CD4-positive, alpha-beta T cell (primary cell): ENCODE results near the gene KCNE1. TPM values are rescaled to one million over a fixed set of nuclear protein-coding genes. Genes with fewer than 3 reads are reported as not detected.

Experiments
- ATAC-seq: fragments of 200-7000 bp; cut with Tn5 transposase; one replicate; pipeline ENCODE4 v1.10.0; 2022; ENCODE audit warnings: mild to moderate bottlenecking; ENCODE audit not compliant: poor library complexity
- CTCF ChIA-PET: fragments of 350-600 bp; sonication (Branson Sonifier 250); formaldehyde crosslinking; loops from one replicate; lab custom pipeline; 2021; ENCODE audit warnings: antibody characterized with exemption, inconsistent platforms; lab: Charles Lee
- POLR2A ChIA-PET: fragments of 350-600 bp; sonication (Branson Sonifier 250); formaldehyde crosslinking; loops from one replicate; lab custom pipeline; 2021; ENCODE audit warnings: antibody characterized with exemption, inconsistent platforms; lab: Charles Lee
- DNase-seq, 14 experiments: peaks; one replicate each; pipeline ENCODE4 v3.0.0-alpha.2; 2013 to 2020; ENCODE audit warnings: mixed read lengths in 2 of 14
- H3K27ac ChIP-seq, 2 donors: one replicate each; pipeline versions ENCODE4 v1.5.1 to v1.7.0; 2013; ENCODE audit warnings: low read length in 2 of 2, low read depth in 1 of 2, mild to moderate bottlenecking in 1 of 2
- H3K27me3 ChIP-seq, 2 experiments: 1 replicate in 1 of 2; 2 replicates in 1 of 2; pipeline versions ENCODE4 v1.6.1 to v1.7.0; 2013; ENCODE audit warnings: low read length in 2 of 2, control low read depth in 1 of 2, mild to moderate bottlenecking in 1 of 2, moderate library complexity in 1 of 2; ENCODE audit not compliant: insufficient read depth in 2 of 2, control insufficient read depth in 1 of 2
- H3K36me3 ChIP-seq: one replicate; pipeline ENCODE4 v1.6.1; 2013; ENCODE audit warnings: low read length, control low read depth; ENCODE audit not compliant: insufficient read depth
- H3K4me1 ChIP-seq: one replicate; pipeline ENCODE4 v1.6.1; 2013; ENCODE audit warnings: low read length, control low read depth; ENCODE audit not compliant: insufficient read depth
- H3K4me3 ChIP-seq: one replicate; pipeline ENCODE4 v1.5.1; 2013; ENCODE audit warnings: mild to moderate bottlenecking, low read length, moderate library complexity
- H3K9me3 ChIP-seq, 2 experiments: 1 replicate in 1 of 2; 2 replicates in 1 of 2; pipeline versions ENCODE4 v1.6.1 to v1.7.0; 2013; ENCODE audit warnings: low read length in 2 of 2, mild to moderate bottlenecking in 2 of 2, control low read depth in 1 of 2, moderate library complexity in 1 of 2; ENCODE audit not compliant: control insufficient read depth in 1 of 2, insufficient read depth in 1 of 2
- H3K27ac Mint-ChIP-seq: one replicate; pipeline ENCODE4 v1.8.0; 2020; ENCODE audit warnings: mixed read lengths
- H3K27me3 Mint-ChIP-seq: one replicate; pipeline ENCODE4 v1.8.0; 2021; ENCODE audit warnings: mixed read lengths
- H3K36me3 Mint-ChIP-seq: one replicate; pipeline ENCODE4 v1.8.0; 2021; ENCODE audit warnings: low read depth, mixed read lengths
- H3K4me1 Mint-ChIP-seq: one replicate; pipeline ENCODE4 v1.8.0; 2021; ENCODE audit warnings: low read depth, mixed read lengths
- H3K4me3 Mint-ChIP-seq: one replicate; pipeline ENCODE4 v1.8.0; 2020; ENCODE audit warnings: mild to moderate bottlenecking, mixed read lengths
- H3K9me3 Mint-ChIP-seq: one replicate; pipeline ENCODE4 v1.8.0; 2020; ENCODE audit warnings: mixed read lengths
- CTCF ChIP-seq: fragments of 200-600 bp; IDR thresholded peaks from one replicate; pipeline ENCODE4 v1.8.0; 2022; ENCODE audit warnings: antibody characterized with exemption, mild to moderate bottlenecking
- intact Hi-C, 2 experiments: fragments of 100-400 bp; cut with DNase I in 1 of 2; cut with micrococcal nuclease in 1 of 2; formaldehyde crosslinking; loops; one replicate each; pipeline versions ENCODE4 v1.15.1 to v1.9.0; 2023 to 2025; cut with DNase I, micrococcal nuclease
- total RNA-seq, 174 experiments: library from RNA in 2 of 174; stranded (reverse) in 2 of 174; gene quantifications; one replicate each; pipeline ENCODE4 v1.2.3 and lab custom pipeline; 2021 to 2026

KCNE1 gene
- total RNA-seq, 2 experiments from 2014 or later = not detected

- ChIA-PET POLR2A (no interaction called here), CTCF (no interaction called here)
- intact Hi-C loops = no loop called here
- no peak overlapping the region for H3K4me3 Mint-ChIP-seq
- H3K9me3 Mint-ChIP-seq = no peaks in the 10 kb centered on the region
- Histone ChIP-seq H3K4me3 (no peak overlapping the region), H3K4me1 (no peaks in the 10 kb centered on the region), H3K27me3 (no peaks in the 10 kb centered on the region), H3K36me3 (no peaks in the 10 kb centered on the region), H3K27ac (no peak overlapping the region), H3K9me3 (peaks cover 0 to 3% of the 10 kb centered on the region in 2 experiments)
- ATAC-seq (no peak), DNase-seq (no peak)
- no peaks in the 10 kb centered on the region for H3K27me3 Mint-ChIP-seq
- no peaks in the 10 kb centered on the region for H3K4me1 Mint-ChIP-seq
- no peak for TF ChIP-seq CTCF
- H3K27ac Mint-ChIP-seq = no peak overlapping the region
- H3K36me3 Mint-ChIP-seq = no peaks in the 10 kb centered on the region
These were observed 48.0 kb upstream of the KCNE1 start for GRCh38 chr21:34560021-34560420.

- no peak overlapping the region for H3K27ac Mint-ChIP-seq
- H3K27ac ChIP-seq = no peak overlapping the region
- ATAC-seq (no peak), DNase-seq (no peak)
- H3K9me3 ChIP-seq = peaks cover 0 to 3% of the 10 kb centered on the region in 2 experiments
- no peaks in the 10 kb centered on the region for H3K27me3 Mint-ChIP-seq
- H3K36me3 ChIP-seq = no peaks in the 10 kb centered on the region
- CTCF ChIA-PET = no interaction called here
- no peaks in the 10 kb centered on the region for H3K4me1 ChIP-seq
- H3K9me3 Mint-ChIP-seq = no peaks in the 10 kb centered on the region
- intact Hi-C loops = no loop called here
- peaks cover 7% of the 10 kb centered on the region for H3K36me3 Mint-ChIP-seq
- no peak overlapping the region for H3K4me3 ChIP-seq
- H3K4me1 Mint-ChIP-seq = no peaks in the 10 kb centered on the region
- TF ChIP-seq CTCF = no peak
- POLR2A ChIA-PET = no interaction called here
- H3K27me3 ChIP-seq = no peaks in the 10 kb centered on the region
- no peak overlapping the region for H3K4me3 Mint-ChIP-seq
These were observed 47.1 kb upstream of the KCNE1 start for GRCh38 chr21:34559089-34559631.

GRCh38 chr21:34558166-34558565, 46.2 kb upstream of the KCNE1 start:
- peaks cover 8% of the 10 kb centered on the region for H3K36me3 Mint-ChIP-seq
- Histone ChIP-seq H3K27me3 (no peaks in the 10 kb centered on the region), H3K4me1 (no peaks in the 10 kb centered on the region), H3K9me3 (peaks cover 0 to 3% of the 10 kb centered on the region in 2 experiments), H3K27ac (no peak overlapping the region), H3K4me3 (no peak overlapping the region), H3K36me3 (no peaks in the 10 kb centered on the region)
- H3K27me3 Mint-ChIP-seq = no peaks in the 10 kb centered on the region
- POLR2A ChIA-PET = no interaction called here
- intact Hi-C loops = no loop called here
- no peak for ATAC-seq
- H3K4me3 Mint-ChIP-seq = no peak overlapping the region
- H3K27ac Mint-ChIP-seq = no peak overlapping the region
- H3K9me3 Mint-ChIP-seq = no peaks in the 10 kb centered on the region
- H3K4me1 Mint-ChIP-seq = no peaks in the 10 kb centered on the region
- CTCF ChIA-PET = no interaction called here
- TF ChIP-seq CTCF = no peak
- DNase-seq = no peak
